ENCODE results near the gene PPDPF. TPM values are rescaled to one million over a fixed set of nuclear protein-coding genes. Genes with fewer than 3 reads are reported as not detected.
A peak's percentile ranks its signal among the peaks of the same experiment; 100 is the strongest.

Gene PPDPF
- polyA plus RNA-seq, 1 donor = 118 TPM

DNA sequence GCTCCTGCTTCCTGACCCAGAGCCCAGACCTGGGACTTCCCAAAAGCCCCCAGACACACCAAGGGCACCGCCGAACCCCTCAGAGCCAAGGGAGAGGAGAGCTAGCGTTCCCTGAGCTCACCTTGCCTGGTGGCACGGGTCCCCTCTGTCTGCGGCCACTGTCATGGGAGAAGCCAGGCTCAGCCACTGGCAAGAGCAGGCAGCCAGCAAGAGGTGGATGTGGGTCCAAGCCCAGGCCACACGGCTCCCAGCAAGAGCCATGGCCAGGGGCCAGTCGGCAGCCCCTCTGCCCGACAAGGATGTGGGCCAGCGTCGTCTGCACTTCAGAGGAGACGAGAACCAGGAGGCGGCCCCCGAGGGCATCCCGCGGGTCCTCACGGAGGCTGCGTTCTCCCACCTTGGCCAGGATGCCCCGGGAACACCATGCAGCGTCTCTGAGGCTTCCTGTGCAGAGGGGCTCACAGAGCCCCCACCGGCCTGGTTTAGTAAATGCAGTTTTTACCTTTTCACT lies 2.2 kb upstream of the PPDPF start:
- DNase-seq = no peak

DNA sequence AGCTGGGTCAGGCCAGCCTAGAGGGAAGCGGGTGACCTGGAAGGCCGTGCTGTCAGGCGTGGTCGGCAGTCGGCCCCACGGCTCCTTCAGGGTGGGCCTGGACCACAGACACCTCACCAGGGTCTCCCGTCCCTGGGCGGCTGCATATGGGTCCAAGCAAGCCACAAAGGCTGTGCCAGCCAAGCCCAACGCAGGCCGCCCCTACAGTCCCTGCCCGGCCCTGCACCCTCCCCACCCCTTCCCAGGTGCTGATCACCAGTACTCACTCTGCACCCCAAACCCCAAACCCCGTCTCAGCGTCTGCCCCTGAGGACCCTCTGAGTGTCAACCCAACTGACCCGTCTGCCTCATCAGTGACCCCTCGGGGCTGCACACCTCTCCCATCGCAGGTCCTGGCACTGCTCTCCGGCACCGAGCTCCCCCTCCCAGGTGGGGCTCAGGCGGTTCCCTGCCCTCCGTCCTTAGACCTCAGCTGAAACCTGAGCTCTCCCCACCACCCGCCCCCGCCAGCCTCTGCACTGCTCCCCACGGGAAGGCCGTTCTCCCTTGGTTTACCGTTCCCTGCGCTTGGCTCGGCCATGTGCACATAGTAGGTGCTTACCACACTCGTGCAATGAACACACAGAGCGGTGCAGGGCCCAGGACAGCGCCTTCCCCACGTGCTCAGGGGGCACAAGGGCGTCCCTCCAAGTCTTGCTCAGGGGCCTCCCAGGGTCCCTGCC lies 1.5 kb upstream of the PPDPF start:
- DNase-seq = no peak

DNA sequence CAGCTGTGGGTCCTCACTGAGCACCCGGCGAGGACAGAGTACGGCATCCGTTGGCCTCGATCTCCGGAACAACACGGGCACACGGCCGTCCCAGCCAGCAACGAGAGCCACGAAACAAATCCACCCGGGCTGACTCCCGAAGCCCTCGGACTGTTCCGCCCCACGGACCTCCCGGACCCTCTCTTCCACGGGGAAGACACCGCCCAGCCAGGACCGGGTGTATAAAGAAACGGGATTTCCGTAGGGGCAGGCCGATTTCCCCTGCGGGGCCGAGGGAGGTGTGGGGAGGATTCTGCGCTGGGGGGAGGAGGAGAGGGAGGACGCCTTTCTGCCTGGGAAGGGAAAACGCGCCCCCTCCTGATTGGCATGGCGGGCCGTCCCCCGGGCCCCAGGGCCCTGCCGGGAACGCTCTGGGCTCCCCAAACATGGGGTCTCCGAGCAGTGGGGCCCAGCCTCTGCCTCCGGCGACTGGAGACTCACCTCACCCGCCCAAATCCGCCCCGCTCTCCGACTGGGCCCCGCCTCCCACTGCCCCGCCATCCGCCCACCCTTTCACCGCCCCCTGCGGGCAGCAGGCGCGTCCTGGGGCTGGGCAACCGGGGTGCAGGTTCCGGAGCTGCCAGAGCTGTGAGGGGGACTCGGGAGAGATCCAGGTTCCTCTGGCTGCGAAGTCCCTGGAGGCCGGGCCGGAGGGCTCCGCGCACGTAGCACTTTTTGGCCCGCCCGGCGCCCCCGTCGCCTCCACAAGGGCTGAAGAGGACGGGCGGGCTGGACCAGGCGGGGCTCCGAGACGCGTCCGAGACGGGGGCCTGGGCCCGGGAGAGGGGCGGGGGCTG lies 679 bp upstream of the PPDPF start:
- peak; percentile 68 for DNase-seq

DNA sequence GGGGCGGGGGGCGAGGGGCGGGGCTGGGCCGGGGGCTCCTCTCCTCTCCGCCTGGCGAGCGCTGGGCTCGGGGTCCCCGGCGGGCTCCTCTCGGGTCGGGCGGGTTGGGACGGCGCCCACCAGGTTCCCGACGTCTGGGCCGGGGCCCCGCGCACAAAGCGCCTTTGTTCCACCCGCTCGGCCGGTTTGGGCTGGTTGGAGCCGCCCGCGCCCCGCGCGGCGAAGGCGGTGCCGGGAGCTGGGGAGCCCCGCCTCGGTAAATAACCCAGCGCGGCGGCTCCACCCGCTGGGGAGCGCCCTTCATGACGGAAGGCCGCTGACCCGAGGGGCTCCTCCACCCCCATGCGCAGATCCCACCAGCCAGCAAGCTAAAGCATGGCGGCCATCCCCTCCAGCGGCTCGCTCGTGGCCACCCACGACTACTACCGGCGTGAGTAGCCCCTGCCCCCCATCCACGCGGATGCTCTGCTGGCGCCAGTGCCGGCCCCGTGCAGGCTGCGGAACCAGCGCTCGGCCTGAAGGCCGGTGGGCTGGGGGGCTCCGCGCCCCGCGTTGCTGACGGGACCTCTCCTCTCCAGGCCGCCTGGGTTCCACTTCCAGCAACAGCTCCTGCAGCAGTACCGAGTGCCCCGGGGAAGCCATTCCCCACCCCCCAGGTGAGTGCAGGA lies 503 bp downstream of the PPDPF start:
- peak; percentile 80 for DNase-seq

DNA sequence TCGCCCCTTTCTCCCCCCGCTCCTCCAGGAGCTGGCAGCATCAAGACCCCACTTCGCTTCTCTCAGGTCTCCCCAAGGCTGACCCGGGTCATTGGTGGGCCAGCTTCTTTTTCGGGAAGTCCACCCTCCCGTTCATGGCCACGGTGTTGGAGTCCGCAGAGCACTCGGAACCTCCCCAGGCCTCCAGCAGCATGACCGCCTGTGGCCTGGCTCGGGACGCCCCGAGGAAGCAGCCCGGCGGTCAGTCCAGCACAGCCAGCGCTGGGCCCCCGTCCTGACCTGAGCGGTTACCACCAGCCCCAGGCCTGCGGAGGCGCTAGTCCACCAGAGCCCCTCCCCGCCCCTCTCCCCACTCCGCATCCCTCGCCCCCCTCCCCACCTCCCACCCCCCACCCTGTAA lies 1.0 kb downstream of the PPDPF start:
- DNase-seq = no peak

DNA sequence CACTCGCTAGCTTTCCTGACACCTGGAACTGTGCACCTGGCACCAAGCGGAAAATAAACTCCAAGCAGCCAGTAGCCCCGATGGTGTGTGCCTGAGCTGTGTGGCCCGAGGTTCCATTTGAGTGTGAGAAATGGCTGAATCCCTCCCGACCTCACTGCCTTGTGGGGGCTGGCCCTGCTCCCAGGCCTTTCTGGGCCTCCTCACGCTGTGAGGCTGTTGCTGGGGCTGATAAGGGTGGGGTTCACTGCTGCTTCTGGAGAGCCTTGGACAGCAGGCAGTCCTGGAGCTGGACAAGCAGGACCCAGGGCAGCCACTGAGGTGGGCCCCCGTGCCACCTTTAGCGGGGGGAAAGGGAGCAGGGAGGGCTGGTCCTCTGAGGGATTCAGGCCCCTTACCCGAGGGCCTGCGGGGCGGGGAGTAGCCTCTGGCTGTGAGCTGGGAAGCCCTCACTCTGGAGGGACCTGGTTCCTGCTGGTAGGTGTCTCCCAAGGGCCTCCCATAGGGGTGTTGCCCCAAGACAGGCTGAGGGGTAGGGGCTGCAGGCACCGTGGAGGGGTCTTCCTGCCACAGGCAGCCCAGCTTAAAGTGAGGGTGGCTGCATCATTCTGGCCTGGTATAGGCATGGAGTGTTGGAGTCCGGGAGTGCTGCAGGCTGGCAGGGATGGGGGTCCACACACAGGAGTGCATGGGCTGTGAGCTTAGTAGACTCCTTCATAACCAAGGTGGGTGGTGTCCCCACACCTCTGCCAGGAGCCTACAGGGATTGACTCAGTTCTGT lies 1.7 kb downstream of the PPDPF start:
- no peak for DNase-seq

DNA sequence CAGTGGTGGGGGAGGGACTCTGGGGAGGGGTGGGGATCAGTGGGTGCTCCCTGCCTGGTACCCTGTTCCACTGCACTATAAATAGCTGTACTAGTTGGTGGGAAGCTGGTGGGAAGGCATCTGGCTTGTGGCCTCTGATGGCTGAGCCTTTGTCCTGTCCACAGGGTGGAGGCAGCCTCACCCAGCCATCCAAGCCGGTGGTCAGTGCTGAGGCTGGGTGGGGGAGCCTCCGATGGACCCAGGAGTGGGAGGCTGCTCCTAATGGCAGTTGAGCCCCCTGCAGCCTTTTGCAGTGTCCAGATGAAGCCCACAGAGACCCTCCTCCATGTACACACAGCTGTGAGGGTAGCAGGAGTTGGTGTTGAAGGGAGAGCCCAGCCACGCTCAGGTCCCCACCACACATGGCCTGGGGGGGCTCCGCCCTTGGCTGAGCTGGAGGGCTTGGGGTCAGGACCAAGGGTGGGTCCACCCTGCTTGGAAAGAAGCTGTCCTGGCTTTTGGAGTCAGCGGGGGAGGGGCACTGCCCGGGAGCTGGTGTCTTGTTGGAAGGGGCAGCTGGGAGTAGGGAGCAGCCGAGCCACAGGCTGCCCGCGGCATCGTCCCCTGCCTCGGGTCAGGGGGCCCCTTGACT lies 2.5 kb downstream of the PPDPF start:
- DNase-seq = no peak

DNA sequence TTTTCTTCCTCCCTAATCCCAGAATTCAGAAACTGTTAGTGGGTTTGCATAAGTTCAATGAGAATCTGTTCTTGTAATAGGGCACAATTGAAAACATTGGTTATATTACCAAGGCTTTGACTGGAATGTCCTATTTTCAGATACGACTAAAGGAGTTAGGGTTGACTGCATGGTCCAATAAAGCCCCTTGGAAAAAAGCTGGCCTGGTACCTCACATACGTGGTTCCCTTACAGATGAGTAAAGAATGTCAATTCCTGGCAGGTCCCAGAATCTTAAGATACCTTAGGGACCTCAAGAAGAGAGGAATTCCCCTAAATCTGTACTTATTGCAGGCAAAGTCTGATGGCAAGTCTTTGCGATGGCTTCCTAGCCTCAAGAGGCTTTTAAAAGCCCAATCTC lies 4.6 kb downstream of the PPDPF start:
- no peak for DNase-seq

DNA sequence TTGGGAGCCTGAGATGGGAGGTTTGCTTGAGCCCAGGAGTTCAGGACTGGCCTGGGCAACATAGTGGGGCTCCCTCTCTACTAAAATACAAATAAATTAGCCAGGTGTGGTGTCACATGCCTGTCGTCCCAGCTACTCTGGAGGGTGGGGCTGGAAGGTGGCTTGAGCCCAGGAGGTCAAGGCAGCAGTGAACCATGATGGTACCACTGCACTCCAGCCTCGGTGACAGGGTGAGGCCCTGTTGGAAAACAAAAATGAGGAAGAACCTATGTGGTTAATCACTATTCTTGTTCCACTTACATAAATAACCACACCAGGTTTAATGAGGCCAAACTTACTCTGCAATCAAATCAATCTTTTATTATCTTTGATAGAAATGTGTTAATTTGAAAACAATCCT lies 5.4 kb downstream of the PPDPF start:
- DNase-seq = no peak

DNA sequence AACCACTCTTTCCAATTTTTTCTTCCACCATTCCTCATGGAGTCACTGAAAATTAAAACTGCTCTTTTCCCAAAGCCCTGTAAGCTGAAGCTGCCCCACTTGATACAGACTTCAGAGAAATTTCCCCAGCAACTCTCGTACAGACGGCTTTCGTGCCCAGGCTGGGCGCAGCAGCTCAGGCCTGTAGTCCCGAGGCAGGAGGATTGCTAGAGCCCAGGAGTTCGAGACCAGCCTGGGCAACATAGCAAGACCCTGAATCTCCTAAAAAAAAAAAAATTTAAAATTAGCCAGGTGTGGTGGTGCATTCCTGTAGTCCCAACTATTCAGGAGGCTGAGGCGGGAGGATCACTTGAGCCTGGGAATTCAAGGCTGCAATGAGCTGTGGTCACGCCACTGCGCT lies 6.6 kb downstream of the PPDPF start:
- no peak for DNase-seq

DNA sequence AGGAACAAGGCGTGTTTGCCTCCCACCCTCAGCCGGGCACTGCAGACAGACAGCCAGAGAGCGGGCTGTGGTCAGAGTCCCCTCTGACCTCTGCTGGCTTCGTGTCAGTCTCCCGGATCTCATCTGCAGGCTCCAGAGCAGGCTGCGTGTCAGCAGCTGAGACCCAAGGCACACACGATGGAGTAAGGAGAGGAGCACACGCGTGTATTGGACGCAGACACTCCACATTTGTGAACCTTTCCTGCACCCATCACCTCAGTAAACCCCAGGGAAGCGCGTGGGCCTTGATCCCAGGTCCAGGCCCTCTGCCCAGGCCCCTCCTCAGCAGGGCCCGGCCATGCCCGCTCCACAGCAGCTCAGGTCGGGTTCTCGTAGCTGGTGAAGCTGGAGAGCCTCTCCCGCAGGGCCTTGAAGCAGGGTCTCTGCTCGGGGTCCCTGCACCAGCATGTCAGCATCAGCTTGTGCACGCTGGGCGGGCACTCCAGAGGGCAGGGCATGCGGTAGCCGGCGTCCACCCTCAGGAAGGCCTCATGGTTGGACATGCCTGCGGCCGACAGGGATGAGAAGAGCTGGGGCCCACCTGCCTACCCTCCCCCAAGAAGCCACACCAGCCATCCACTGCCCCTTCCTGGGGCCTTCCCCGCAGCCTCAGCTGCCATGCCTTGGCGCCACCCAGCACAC lies 8.8 kb downstream of the PPDPF start:
- no peak for DNase-seq

DNA sequence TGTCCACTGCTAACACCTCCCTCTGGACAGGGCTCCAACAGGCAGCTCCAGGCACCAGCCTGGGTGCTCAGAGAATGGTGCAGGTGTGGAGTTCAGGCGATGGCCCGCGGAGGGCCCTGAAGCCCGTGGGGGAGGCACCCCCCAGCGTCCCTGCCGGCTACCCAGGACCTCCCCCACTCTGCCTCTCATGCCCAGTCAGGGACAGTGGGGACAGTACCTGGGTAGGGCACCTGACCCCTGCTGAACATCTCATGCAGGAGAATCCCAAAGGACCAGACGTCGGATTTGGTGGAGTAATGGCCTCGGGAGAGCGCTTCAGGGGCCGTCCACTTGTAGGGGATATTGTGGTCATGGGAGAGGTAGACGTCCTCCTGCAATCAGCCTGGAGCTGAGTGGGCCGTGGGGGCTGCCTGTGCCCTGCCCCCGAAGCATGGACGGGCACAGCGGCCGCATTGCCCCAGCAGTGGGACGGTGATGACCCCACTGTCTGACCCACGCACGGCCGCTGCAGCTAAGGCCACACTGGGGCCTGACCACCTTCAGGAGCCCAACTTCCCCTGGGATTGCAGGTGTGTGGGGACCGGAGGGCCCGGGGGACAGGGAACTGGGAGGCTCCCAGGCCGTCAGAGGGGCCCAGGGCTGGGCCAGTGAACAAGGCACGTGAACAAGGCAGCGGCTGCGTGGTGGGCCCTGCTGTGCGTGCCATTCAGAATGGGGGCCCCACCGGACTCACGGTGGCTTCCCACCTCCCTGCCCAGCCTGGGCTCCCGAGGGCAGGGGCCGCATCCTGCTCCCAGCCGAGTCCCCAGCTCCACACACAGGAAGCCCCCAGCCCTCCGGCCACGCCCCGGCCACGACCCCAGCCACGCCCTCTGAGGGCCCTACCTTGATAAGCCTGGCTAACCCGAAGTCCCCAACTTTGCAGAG lies 9.6 kb downstream of the PPDPF start:
- DNase-seq = no peak

DNA sequence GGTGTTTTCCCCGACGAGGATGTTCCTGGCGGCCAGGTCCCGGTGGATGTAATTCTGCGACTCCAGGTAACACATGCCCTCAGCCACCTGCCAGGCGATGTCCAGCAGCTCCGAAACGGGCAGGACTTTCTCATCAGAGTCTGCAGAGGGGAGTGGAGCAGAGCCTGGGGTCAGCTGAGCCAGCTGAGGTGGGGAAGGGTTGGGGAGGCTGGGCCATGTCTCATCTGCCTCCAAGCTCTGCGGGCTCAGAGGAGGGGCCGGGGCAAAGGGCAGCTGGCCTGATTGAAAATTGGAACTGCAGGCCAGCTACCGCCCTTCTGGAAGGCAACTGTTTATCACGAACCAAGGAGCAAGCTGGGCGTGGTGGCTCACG lies 10.2 kb downstream of the PPDPF start:
- DNase-seq = no peak

DNA sequence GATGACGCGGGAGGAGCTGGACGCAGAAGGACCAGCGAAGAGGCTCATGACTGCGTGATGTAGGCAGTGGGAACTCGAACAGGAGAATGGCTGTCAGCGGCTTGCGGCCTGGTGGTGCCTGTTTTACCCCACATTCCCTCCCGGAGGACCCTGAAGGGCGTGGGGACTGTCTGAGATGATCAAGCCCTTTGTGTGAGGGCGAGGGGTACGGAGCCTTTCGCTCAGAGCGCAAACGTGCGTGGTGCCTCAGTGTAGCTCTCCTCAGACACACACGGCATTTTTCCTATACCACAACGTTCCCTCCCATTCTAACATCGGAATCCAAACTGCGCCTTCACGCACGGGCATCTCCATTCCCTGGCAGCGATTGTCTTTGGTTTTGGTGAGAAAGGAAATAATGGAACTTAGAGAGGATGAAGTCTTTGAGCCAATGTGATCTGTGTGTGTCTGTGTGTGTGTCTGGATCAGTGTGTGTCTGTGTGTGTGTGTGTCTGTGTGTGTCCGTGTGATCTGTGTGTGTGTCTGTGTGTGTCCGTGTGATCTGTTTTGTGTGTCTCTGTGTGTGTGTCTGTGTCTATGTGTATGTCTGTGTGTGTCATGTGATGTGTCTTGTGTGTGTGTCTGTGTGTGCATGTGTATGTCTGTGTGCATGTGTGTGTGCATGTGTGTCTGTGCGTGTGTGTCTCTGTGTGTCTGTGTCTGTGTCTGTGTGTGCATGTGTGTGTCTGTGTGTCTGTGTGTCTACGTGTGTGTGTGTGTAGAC lies 11.3 kb downstream of the PPDPF start:
- no peak for DNase-seq

DNA sequence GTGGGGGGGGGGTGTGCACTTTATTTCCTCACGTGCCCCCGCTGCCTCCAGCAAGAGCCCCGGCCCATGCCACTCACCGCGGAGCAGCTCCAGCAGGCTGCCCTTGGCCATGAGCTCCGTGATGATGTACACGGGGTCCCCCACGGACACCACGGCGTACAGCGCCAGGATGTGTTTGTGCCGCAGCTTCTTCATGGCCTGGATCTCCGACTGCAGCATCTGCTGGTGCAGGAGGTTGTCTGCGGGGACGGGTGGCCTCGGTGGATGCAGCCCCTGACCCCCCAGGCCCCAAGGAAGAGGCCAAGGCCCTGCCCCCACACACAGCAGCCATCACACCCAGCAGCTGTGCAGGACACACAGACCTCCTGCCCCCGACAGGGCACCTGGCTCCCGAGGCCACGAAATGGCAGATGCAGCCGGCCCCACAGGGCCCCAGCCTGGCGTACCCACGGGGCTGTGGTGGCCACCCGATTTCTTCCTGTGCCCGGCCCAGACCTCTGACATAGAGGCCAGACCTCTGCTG lies 11.9 kb downstream of the PPDPF start:
- DNase-seq = no peak

DNA sequence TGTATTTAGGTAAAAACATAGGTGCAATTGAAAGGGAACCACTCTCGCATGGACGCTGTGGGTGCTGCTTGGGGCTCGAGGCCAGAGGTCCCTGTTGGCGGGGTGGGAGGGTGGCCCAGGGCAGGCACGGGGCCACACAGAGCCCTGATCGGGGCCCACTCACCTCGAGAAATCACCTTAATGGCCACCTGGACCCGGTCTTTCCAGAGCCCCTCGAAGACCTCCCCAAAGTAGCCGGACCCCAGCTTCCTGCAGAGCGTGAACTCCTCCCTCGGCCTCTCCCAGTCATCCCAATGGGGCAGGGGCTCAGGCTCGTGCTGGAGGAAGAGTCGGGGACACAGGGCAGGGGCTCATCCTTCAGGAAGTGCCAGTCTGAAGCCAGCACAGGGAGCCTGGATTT lies 12.8 kb downstream of the PPDPF start:
- DNase-seq = no peak

DNA sequence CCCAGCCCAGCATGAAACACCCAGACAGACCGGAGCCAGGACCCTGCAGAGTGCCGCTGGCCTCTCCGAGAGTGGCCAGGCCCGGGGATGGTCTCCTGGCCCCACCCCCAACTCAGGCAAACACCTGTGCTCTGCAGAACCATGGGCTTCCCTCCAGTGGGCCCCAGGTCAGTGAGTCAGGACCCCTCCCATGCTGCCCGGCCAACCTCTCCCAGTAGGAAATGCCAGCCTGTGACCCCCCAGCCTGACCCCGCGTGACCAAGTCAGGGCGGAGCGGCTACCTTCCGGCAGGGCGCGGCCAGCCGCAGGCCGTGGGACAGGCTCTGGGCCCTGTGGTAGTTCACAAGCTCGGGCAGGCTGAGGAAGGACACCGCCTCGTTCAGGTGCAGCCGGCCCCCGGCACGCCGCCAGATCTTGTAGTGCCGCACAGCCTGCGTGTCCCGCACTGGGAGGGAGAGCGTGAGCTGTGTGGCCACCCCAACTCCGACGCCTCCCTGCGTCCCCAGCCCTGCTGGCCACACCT lies 13.4 kb downstream of the PPDPF start:
- DNase-seq = no peak

DNA sequence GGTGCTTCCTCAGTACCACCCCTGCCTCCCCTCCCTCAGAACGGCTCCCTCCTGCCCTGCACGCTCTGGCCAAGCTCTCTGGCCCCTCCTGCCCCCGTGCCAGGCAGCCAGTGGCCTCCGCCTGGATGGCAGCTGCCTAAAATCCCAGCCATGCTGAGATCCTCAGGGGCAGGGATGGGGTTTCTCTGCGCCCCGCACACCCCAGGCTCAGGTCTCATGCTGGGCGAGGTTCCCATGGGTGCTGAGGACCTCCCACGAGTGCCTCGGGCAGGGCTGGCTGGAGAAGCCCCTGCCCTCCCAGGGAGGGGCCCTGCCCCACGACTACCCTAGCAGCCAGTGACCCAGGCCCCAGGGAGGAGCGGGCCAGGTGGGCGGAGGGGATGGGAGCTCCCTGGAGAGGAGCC lies 13.9 kb downstream of the PPDPF start:
- DNase-seq = no peak

Data from left kidney (tissue), 2 donors.